Measurements from ENCODE around the gene TUBB2B.

DNA sequence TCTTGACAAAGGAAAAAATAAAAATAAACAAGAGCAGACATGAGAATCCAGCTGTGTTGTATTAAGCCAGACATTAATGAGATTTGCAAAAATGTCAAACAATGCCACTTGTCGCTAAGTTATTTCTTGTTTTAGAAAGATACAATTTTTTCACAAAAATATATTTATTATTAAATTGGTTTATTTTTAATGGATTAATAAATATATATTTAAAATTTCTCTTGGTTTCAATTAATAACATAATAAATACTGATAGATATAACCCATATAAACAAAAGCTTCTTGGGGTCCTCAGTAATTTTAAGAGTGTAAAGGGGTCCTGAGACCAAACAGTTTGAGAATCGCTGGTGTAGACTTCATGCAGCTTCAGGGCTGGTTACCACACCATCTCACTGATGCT lies 26.1 kb downstream of the TUBB2B start:
- TF ChIP-seq ZNF274 (IDR thresholded peaks at IDR 0.05; ENCODE audit: low read depth, low read length) (no peak), SUZ12 (IDR thresholded peaks at IDR 0.05; ENCODE audit: extremely low read depth, insufficient read depth, insufficient read length) (no peak)

Measured in NT2/D1 (cell line).